ENCODE data around the gene LOXL1. TPM values are rescaled to one million over a fixed set of nuclear protein-coding genes. Genes with fewer than 3 reads are reported as not detected.

The LOXL1 gene
- total and polyA plus RNA-seq, 9 of the 15 experiments (the other 6 are each of a cell fraction or from before 2014, with no cell fraction given), result 0.14 TPM; not detected in 8

GRCh38 chr15:73972984-73973682 is 46.9 kb downstream of the LOXL1 start (continued):
- TF ChIP-seq CEBPZ (IDR thresholded peaks at IDR 0.05; ENCODE audit: borderline replicate concordance, low read depth, low read length) (no peak), RBM17 (IDR thresholded peaks at IDR 0.05; ENCODE audit: borderline replicate concordance, low read depth, low read length) (no peak), SPI1 (IDR thresholded peaks at IDR 0.05; ENCODE audit: borderline replicate concordance, low read depth, low read length) (peak; percentile 85), RAD21 (CRISPR knock-in tag; conservative IDR thresholded peaks at IDR 0.05 in 1 of 2, IDR thresholded peaks at IDR 0.05 in 1 of 2) (peak; percentile 89 to 93), GABPB1 (CRISPR knock-in tag; IDR thresholded peaks at IDR 0.05) (0 out of 2 replicates have a peak, but pooled peaks have one; percentile 41), RFX5 (IDR thresholded peaks at IDR 0.05; ENCODE audit: low read depth, low read length) (no peak), SMC3 (conservative IDR thresholded peaks at IDR 0.05; ENCODE audit: insufficient read depth, low read depth, low read length) (peak; percentile 87), CREM (IDR thresholded peaks at IDR 0.05; ENCODE audit: low read depth) (peak; percentile 24; the same call in 1 of the 2 replicates), PKNOX1 (IDR thresholded peaks at IDR 0.05) (no peak), ZNF639 (CRISPR knock-in tag; conservative IDR thresholded peaks at IDR 0.05 in 1 of 2, IDR thresholded peaks at IDR 0.05 in 1 of 2) (no peak), KAT2B (IDR thresholded peaks at IDR 0.05; ENCODE audit: low read depth, low read length) (no peak), SMARCB1 (IDR thresholded peaks at IDR 0.05; ENCODE audit: insufficient read length, low read depth) (no peak), CBX2 (IDR thresholded peaks at IDR 0.05; ENCODE audit: insufficient read depth, low read length, poor library complexity, severe bottlenecking) (no peak), KDM5B (IDR thresholded peaks at IDR 0.05; ENCODE audit: insufficient replicate concordance, low read depth, low read length) (no peak), ZNF384 (IDR thresholded peaks at IDR 0.05; ENCODE audit: low read depth, low read length) (peak; percentile 94), KDM2B (CRISPR knock-in tag; IDR thresholded peaks at IDR 0.05) (no peak), JUND (IDR thresholded peaks at IDR 0.05; ENCODE audit: borderline replicate concordance, low read depth, low read length) (peak; percentile 45; the same call in 1 of the 2 replicates), JUND (tag; IDR thresholded peaks at IDR 0.05; ENCODE audit: borderline replicate concordance, low read depth, low read length) (no peak), RB1 (IDR thresholded peaks at IDR 0.05; ENCODE audit: low read depth) (peak; percentile 90), ZBTB1 (CRISPR knock-in tag; IDR thresholded peaks at IDR 0.05; ENCODE audit: borderline replicate concordance, low read depth) (no peak), ZC3H11A (IDR thresholded peaks at IDR 0.05; ENCODE audit: low read depth, low read length) (no peak)

Measured in K562 (cell line).